Endodermal cell (in vitro differentiated cells): ENCODE data around the gene SPINK5. TPM values are rescaled to one million over a fixed set of nuclear protein-coding genes. Genes with fewer than 3 reads are reported as not detected.

Experiments used
- DNase-seq: peaks from one replicate; pipeline ENCODE4 v3.0.0-alpha.2; 2017
- H3K27ac ChIP-seq: 2 replicates; pipeline ENCODE4 v1.5.1; 2013; ENCODE audit warnings: mild to moderate bottlenecking, low read depth, low read length, moderate library complexity
- H3K27me3 ChIP-seq: 2 replicates; pipeline ENCODE4 v1.6.1; 2013; ENCODE audit warnings: mild to moderate bottlenecking, low read length, moderate library complexity; ENCODE audit not compliant: insufficient read depth, control insufficient read depth, poor library complexity, severe bottlenecking
- H3K36me3 ChIP-seq: 2 replicates; pipeline ENCODE4 v1.7.0; 2013; ENCODE audit warnings: mild to moderate bottlenecking, low read length, moderate library complexity; ENCODE audit not compliant: control insufficient read depth, insufficient read depth
- H3K4me1 ChIP-seq: one replicate; pipeline ENCODE4 v1.7.0; 2013; ENCODE audit warnings: low read length; ENCODE audit not compliant: control insufficient read depth, insufficient read depth
- H3K4me3 ChIP-seq: 2 replicates; pipeline ENCODE4 v1.5.1; 2013; ENCODE audit warnings: mild to moderate bottlenecking, low read length, moderate library complexity
- H3K9ac ChIP-seq: 2 replicates; pipeline ENCODE4 v1.6.1; 2013; ENCODE audit warnings: mild to moderate bottlenecking, low read length, moderate library complexity; ENCODE audit not compliant: poor library complexity, severe bottlenecking; ENCODE audit errors: extremely low read depth
- H3K9me3 ChIP-seq: 2 replicates; pipeline ENCODE4 v1.6.1; 2013; ENCODE audit warnings: mild to moderate bottlenecking, low read length, moderate library complexity; ENCODE audit not compliant: control insufficient read depth
- H3K27ac Mint-ChIP-seq: 2 replicates; pipeline ENCODE4 v1.8.0; 2020; ENCODE audit warnings: mixed read lengths
- H3K27me3 Mint-ChIP-seq: 2 replicates; pipeline ENCODE4 v1.8.0; 2021; ENCODE audit warnings: mild to moderate bottlenecking, mixed read lengths; ENCODE audit not compliant: insufficient read depth
- H3K36me3 Mint-ChIP-seq: 2 replicates; pipeline ENCODE4 v1.8.0; 2020; ENCODE audit warnings: low read depth, mixed read lengths
- H3K4me1 Mint-ChIP-seq: 2 replicates; pipeline ENCODE4 v1.8.0; 2020; ENCODE audit warnings: mixed read lengths
- H3K4me3 Mint-ChIP-seq: 2 replicates; pipeline ENCODE4 v1.8.0; 2020; ENCODE audit warnings: mild to moderate bottlenecking, moderate library complexity, mixed read lengths
- H3K9me3 Mint-ChIP-seq: 2 replicates; pipeline ENCODE4 v1.8.0; 2020; ENCODE audit warnings: mild to moderate bottlenecking, mixed read lengths
- CTCF ChIP-seq: fragments of 200-600 bp; sonication (generic); conservative IDR thresholded peaks from 2 replicates; pipeline ENCODE4 v1.5.0; 2021; ENCODE audit warnings: antibody characterized with exemption, mild to moderate bottlenecking
- WGBS, 2 experiments: methylation state at CpG; one replicate each; pipeline versions ENCODE4 v1.1.5 to v1.1.7; 2013; ENCODE audit warnings: missing lambda C conversion rate in 2 of 2, mixed read lengths in 1 of 2; ENCODE audit not compliant: insufficient coverage in 1 of 2, insufficient read length in 1 of 2; 5-methylcytosine and 5-hydroxymethylcytosine counted together
- total RNA-seq, 2 donors: library from RNA; stranded (reverse); fragmentation: NEBNext Ultra II Directional in 1 of 2; extraction: Animal tissue kit (Norgen Biotek cat#: 25700) in 1 of 2; gene quantifications; 2 replicates in 1 of 2; 3 replicates in 1 of 2; pipeline ENCODE4 v1.2.1, GENCODE V29; 2021

The SPINK5 gene
- total RNA-seq, 2 donors from 2014 or later = 2.6 to 12.4 TPM

DNA sequence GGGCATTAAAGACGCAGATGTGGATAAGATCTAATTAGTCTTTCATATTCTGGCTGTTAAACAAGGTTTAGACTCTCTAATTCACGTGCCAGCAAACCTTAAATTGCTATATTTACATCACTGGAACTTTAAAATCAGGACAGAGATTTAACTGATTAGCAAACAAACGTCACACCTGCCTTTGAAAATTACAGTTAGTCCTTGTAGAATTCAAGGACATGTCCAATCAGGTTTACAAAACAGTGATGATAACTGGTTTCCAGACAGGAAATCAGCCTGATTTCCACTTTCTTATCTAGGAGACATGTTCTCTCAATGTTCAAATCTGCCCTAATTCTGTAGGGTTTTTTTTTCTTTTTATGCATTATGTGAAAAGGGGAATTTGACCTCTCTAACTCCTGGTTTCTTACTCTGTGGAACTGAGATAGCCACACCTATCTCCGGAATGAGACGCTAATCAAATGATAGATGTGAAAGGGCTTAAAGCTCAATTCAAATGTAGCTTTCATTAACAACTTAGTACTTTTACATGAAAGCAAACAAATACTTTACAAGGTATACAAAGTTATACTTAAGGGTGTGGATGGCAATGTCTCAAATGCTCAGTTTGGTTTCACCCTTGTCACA is 26.5 kb downstream of the SPINK5 start:
- Mint-ChIP-seq H3K9me3 (no peaks in the 10 kb centered on the region), H3K27ac (peak overlapping the region; percentile 48)
- H3K4me3 ChIP-seq = peak overlapping the region; percentile 46

DNA sequence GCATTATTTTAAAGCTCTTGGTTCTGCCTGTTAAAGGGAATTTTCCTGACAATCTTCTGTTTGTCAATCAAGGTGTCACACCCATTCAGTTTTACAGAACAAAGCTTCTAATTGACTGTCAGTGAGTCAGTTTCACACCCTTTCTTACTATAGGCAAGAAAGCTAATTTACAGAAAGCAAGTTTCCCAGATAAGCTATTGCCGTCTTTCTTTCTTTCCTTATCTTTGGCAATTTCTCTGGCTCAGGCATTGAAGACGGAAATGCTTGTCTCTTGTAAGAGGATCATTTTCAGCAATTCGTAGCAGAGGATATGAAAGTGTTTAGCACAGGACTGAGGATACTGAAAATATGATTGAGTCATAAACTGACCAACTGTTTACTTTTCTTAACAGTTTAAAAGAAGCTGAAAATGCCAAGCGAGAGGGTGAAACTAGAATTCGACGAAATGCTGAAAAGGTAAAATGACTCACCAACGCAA is 27.0 kb downstream of the SPINK5 start:
- no peak for DNase-seq
- no peak overlapping the region for H3K27ac Mint-ChIP-seq
- H3K4me1 ChIP-seq = peaks cover 19% of the 10 kb centered on the region
- no peak overlapping the region for H3K27ac ChIP-seq
- H3K36me3 Mint-ChIP-seq = peaks cover 21% of the 10 kb centered on the region
- TF ChIP-seq CTCF = no peak
- 50 to 53% methylated on average over 4 to 7 of the region's 7 CpGs for WGBS, 2 experiments
- no peaks in the 10 kb centered on the region for H3K9me3 Mint-ChIP-seq
- H3K27me3 Mint-ChIP-seq = peaks cover 12% of the 10 kb centered on the region
- H3K27me3 ChIP-seq = no peaks in the 10 kb centered on the region
- H3K4me1 Mint-ChIP-seq = peaks cover 42% of the 10 kb centered on the region
- no peak overlapping the region for H3K4me3 Mint-ChIP-seq
- H3K36me3 ChIP-seq = peaks cover 12% of the 10 kb centered on the region
- H3K9ac ChIP-seq = peak overlapping the region; percentile 5
- peak overlapping the region; percentile 46 for H3K4me3 ChIP-seq
- no peaks in the 10 kb centered on the region for H3K9me3 ChIP-seq

More for the DNA sequence above, 26.5 kb downstream of the SPINK5 start:
- Mint-ChIP-seq H3K27me3 (peaks cover 12% of the 10 kb centered on the region), H3K4me3 (no peak overlapping the region), H3K36me3 (peaks cover 16% of the 10 kb centered on the region), H3K4me1 (peaks cover 42% of the 10 kb centered on the region)
- DNase-seq = no peak
- no peaks in the 10 kb centered on the region for H3K9me3 ChIP-seq
- TF ChIP-seq CTCF = no peak
- H3K4me1 ChIP-seq = peaks cover 19% of the 10 kb centered on the region
- H3K27ac ChIP-seq = no peak overlapping the region
- no peaks in the 10 kb centered on the region for H3K27me3 ChIP-seq
- H3K9ac ChIP-seq = no peak overlapping the region
- H3K36me3 ChIP-seq = peaks cover 11% of the 10 kb centered on the region
- WGBS, 2 experiments = 59 to 70% methylated on average over 2 to 5 of the region's 5 CpGs

DNA sequence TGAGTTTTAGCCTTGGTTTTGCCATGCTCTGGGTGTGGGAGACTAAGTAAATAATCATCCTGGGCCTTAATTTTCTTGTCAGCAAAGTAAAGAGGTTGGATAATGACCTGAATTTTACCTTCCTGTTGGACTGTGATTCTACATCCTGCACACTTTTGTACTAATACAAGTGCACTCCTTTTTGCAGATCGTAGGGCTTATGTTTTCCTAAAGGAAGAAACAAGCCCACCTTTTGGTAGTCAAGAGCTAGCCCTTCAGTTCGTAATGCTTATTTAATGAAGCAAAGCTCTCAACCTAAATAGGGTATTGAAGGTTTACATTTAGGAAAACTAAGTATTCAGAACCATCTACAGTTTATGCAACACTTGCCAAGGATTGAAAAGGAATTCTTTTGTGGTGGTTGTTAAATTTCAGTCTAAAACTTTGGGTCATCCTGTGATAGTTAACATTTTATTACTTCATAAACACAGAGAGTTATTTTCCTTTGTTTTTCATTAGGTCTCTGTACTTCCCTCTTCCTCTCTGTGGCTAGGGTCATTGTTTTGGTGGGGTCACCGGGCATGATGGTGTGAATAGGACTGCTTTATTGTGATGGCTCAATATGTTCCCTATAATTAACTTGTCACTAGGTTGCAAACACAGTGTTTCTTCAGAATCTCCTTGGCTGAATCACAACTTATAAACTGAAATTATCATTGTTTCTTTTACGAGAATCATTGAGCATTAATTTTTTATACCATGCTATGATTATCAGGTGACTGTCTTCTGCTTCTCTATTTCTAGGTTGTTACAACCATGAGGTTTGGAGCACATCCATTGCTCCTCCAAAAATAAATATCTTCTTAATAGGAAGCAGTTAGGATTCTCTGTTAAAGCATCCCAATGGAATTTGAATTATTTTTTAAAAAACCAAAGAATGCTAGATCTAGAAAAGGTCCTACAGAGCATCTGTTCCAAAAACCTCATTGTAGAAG is 28.5 kb downstream of the SPINK5 start:
- Histone ChIP-seq H3K27ac (no peak overlapping the region), H3K27me3 (no peaks in the 10 kb centered on the region), H3K4me1 (peaks cover 19% of the 10 kb centered on the region), H3K36me3 (peaks cover 12% of the 10 kb centered on the region), H3K9ac (no peak overlapping the region), H3K4me3 (no peak overlapping the region), H3K9me3 (no peaks in the 10 kb centered on the region)
- peaks cover 25% of the 10 kb centered on the region for H3K36me3 Mint-ChIP-seq
- peaks cover 39% of the 10 kb centered on the region for H3K4me1 Mint-ChIP-seq
- H3K4me3 Mint-ChIP-seq = no peak overlapping the region
- H3K27me3 Mint-ChIP-seq = peaks cover 12% of the 10 kb centered on the region
- DNase-seq = no peak
- no peaks in the 10 kb centered on the region for H3K9me3 Mint-ChIP-seq
- TF ChIP-seq CTCF = no peak
- no peak overlapping the region for H3K27ac Mint-ChIP-seq
- 90 to 100% methylated on average over 1 to 3 of the region's 4 CpGs for WGBS, 2 experiments
